GM18907 (cell line): ENCODE results near the gene GJC1.
"Not testable (repeated sequence)": the region's sequence is repeated elsewhere in the genome, so short reads cannot be mapped to it uniquely, and the experiment has no call there.

Experiments
- ATAC-seq: cut with Tn5 transposase; IDR thresholded peaks from one replicate; pipeline ENCODE4 v1.9.1; 2021; ENCODE audit warnings: mild to moderate bottlenecking, moderate library complexity; ENCODE audit not compliant: unreplicated experiment

Gene GJC1

GRCh38 chr17:44763170-44763569, 66.9 kb downstream of the GJC1 start:
- no peak for ATAC-seq

GRCh38 chr17:44761932-44762810, 67.9 kb downstream of the GJC1 start:
- no peak for ATAC-seq

GRCh38 chr17:44760474-44761308, 69.4 kb downstream of the GJC1 start:
- ATAC-seq: no peak

- no peak for ATAC-seq
These were observed 70.2 kb downstream of the GJC1 start for GRCh38 chr17:44759916-44760243.

- ATAC-seq: no peak
These were observed 70.8 kb downstream of the GJC1 start for GRCh38 chr17:44759086-44759915.

GRCh38 chr17:44758414-44759085, 71.5 kb downstream of the GJC1 start, which contains the start of gene ADAM11:
TSS of gene ADAM11 (plus strand) at chr17:44758988. CDS start at chr17:44759200, 212 bp downstream.
- no peak for ATAC-seq

- no peak for ATAC-seq
These were observed 72.1 kb downstream of the GJC1 start for GRCh38 chr17:44757918-44758413.

GRCh38 chr17:44757045-44757917, 72.8 kb downstream of the GJC1 start:
- ATAC-seq: no peak

GRCh38 chr17:44755180-44755579, 74.9 kb downstream of the GJC1 start:
- not testable (repeated sequence) for ATAC-seq

GRCh38 chr17:44754276-44754675, 75.8 kb downstream of the GJC1 start:
- ATAC-seq: no peak

- ATAC-seq: no peak
These were observed 76.9 kb downstream of the GJC1 start for GRCh38 chr17:44752953-44753861.

GRCh38 chr17:44751806-44752205, 78.3 kb downstream of the GJC1 start:
- no peak for ATAC-seq

GRCh38 chr17:44751331-44751730, 78.8 kb downstream of the GJC1 start:
- no peak for ATAC-seq

GRCh38 chr17:44749980-44750318, 80.1 kb downstream of the GJC1 start:
- ATAC-seq: no peak

GRCh38 chr17:44749076-44749979, 80.8 kb downstream of the GJC1 start:
- ATAC-seq: no peak
